OCI-LY1 (cell line): Measurements from ENCODE around the gene NID2.

ENCODE experiments used
- CTCF ChIP-seq: fragments of 200-600 bp; sonication (generic), shearing (Covaris generic); IDR thresholded peaks from 2 replicates; pipeline ENCODE4 v1.5.1; 2017; ENCODE audit warnings: mild to moderate bottlenecking, antibody characterized with exemption, low read length, moderate library complexity, mixed read lengths
- EZH2 ChIP-seq: fragments of 200-600 bp; sonication (generic), shearing (Covaris generic); IDR thresholded peaks from 2 replicates; pipeline ENCODE4 v1.8.0; 2017; ENCODE audit warnings: borderline replicate concordance, mixed run types, mild to moderate bottlenecking, antibody characterized with exemption, low read length, moderate library complexity, mixed read lengths

GRCh38 chr14:52053044-52053443, 15.8 kb downstream of the NID2 start:
- TF ChIP-seq CTCF (no peak), EZH2 (no peak)
